ENCODE measurements around the gene ZNF536.
"Not testable (repeated sequence)": the region's sequence is repeated elsewhere in the genome, so short reads cannot be mapped to it uniquely, and the experiment has no call there.

Gene ZNF536

GRCh38 chr19:30388327-30388726, 16.1 kb downstream of the ZNF536 start:
- DNase-seq (ENCODE audit: low read depth in 2 of 2), result no peak

GRCh38 chr19:30388819-30389218, 16.6 kb downstream of the ZNF536 start:
- no peak for DNase-seq (ENCODE audit: low read depth in 2 of 2)

GRCh38 chr19:30390356-30390988, 18.3 kb downstream of the ZNF536 start:
- DNase-seq (ENCODE audit: low read depth in 2 of 2), result no peak

GRCh38 chr19:30391052-30391451, 18.9 kb downstream of the ZNF536 start:
- DNase-seq (ENCODE audit: low read depth in 2 of 2), result no peak

- DNase-seq (ENCODE audit: low read depth in 2 of 2), result no peak
Observed at GRCh38 chr19:30391554-30392551, 19.7 kb downstream of the ZNF536 start.

GRCh38 chr19:30393046-30393445, 20.9 kb downstream of the ZNF536 start:
- DNase-seq (ENCODE audit: low read depth in 2 of 2), result no peak

GRCh38 chr19:30393729-30394480, 21.7 kb downstream of the ZNF536 start:
- DNase-seq (ENCODE audit: low read depth in 2 of 2), result no peak

- DNase-seq (ENCODE audit: low read depth in 2 of 2), result no peak
Observed at GRCh38 chr19:30394481-30395151, 22.4 kb downstream of the ZNF536 start.

- DNase-seq (ENCODE audit: low read depth in 2 of 2), result no peak
Observed at GRCh38 chr19:30395283-30395682, 23.1 kb downstream of the ZNF536 start.

GRCh38 chr19:30398539-30398938, 26.4 kb downstream of the ZNF536 start:
- not testable (repeated sequence) for DNase-seq (ENCODE audit: low read depth in 2 of 2)

- DNase-seq (ENCODE audit: low read depth in 2 of 2), result no peak
Observed at GRCh38 chr19:30401956-30402355, 29.8 kb downstream of the ZNF536 start.

- no peak for DNase-seq (ENCODE audit: low read depth in 2 of 2)
Observed at GRCh38 chr19:30402436-30403202, 30.4 kb downstream of the ZNF536 start.

GRCh38 chr19:30403203-30403985, 31.2 kb downstream of the ZNF536 start:
- DNase-seq (ENCODE audit: low read depth in 2 of 2), result no peak

- DNase-seq (ENCODE audit: low read depth in 2 of 2), result no peak
Observed at GRCh38 chr19:30406220-30407067, 34.3 kb downstream of the ZNF536 start.

GRCh38 chr19:30407068-30407709, 35.0 kb downstream of the ZNF536 start:
- DNase-seq (ENCODE audit: low read depth in 2 of 2), result no peak

GRCh38 chr19:30408734-30409301, 36.6 kb downstream of the ZNF536 start:
- no peak for DNase-seq (ENCODE audit: low read depth in 2 of 2)

- no peak for DNase-seq (ENCODE audit: low read depth in 2 of 2)
Observed at GRCh38 chr19:30411714-30412113, 39.5 kb downstream of the ZNF536 start.

- DNase-seq (ENCODE audit: low read depth in 2 of 2), result no peak
Observed at GRCh38 chr19:30416375-30416774, 44.2 kb downstream of the ZNF536 start.

Data from stimulated activated CD4-positive, alpha-beta T cell treated with anti-CD3 and anti-CD28 coated beads, Interleukin-1b, Interleukin-23, amount 100 ng/mL, for 4 hours (primary cell).